B cell (primary cell): ENCODE measurements around the gene TTC34. TPM values are rescaled to one million over a fixed set of nuclear protein-coding genes. Genes with fewer than 3 reads are reported as not detected.

Source experiments
- ATAC-seq: fragments of 200-7000 bp; cut with Tn5 transposase; one replicate; pipeline ENCODE4 v1.10.0; 2021; ENCODE audit warnings: low read depth, mild to moderate bottlenecking, moderate number of reproducible peaks, moderate library complexity
- CTCF ChIA-PET: fragments of 350-600 bp; sonication (Branson Sonifier 250); formaldehyde crosslinking; loops from one replicate; lab custom pipeline; 2021; ENCODE audit warnings: antibody characterized with exemption, inconsistent platforms; lab: Charles Lee
- POLR2A ChIA-PET: fragments of 350-600 bp; sonication (Branson Sonifier 250); formaldehyde crosslinking; loops from one replicate; lab custom pipeline; 2021; ENCODE audit warnings: antibody characterized with exemption; lab: Charles Lee
- DNase-seq: peaks from one replicate; pipeline ENCODE4 v3.0.0; 2013
- H2AFZ ChIP-seq: 2 replicates; pipeline ENCODE4 v1.6.1; 2012; ENCODE audit warnings: mild to moderate bottlenecking, low read depth, low read length; ENCODE audit not compliant: insufficient read depth, poor library complexity, severe bottlenecking
- H3K27ac ChIP-seq, 2 donors: 1 replicate in 1 of 2; 2 replicates in 1 of 2; pipeline ENCODE4 v1.5.1; 2012 to 2013; ENCODE audit warnings: low read length in 2 of 2, mild to moderate bottlenecking in 2 of 2, moderate library complexity in 1 of 2
- H3K27me3 ChIP-seq, 4 experiments: fragments of 200-600 bp in 1 of 4; sonication (generic) in 1 of 4; replicated peaks in 1 of 4; 1 replicate in 2 of 4; 2 replicates in 2 of 4; pipeline versions ENCODE4 v1.6.1 to v1.7.0; 2013 to 2016; ENCODE audit warnings: low read length in 3 of 4, mild to moderate bottlenecking in 2 of 4, mixed read lengths in 1 of 4, moderate library complexity in 1 of 4; ENCODE audit not compliant: insufficient read depth in 4 of 4, control insufficient read depth in 3 of 4; ENCODE audit errors: control extremely low read depth in 1 of 4
- H3K36me3 ChIP-seq, 2 experiments: replicated peaks in 1 of 2; 1 replicate in 1 of 2; 2 replicates in 1 of 2; pipeline versions ENCODE4 v1.6.1 to v1.7.1; 2013; ENCODE audit warnings: low read length in 1 of 2; ENCODE audit not compliant: insufficient read depth in 2 of 2, control insufficient read depth in 1 of 2; ENCODE audit errors: control extremely low read depth in 1 of 2, extremely low read depth in 1 of 2
- H3K4me1 ChIP-seq, 2 donors: fragments of 200-600 bp in 1 of 2; sonication (generic) in 1 of 2; 1 replicate in 1 of 2; 2 replicates in 1 of 2; pipeline versions ENCODE4 v1.5.1 to v1.6.1; 2013 to 2017; ENCODE audit warnings: low read length in 2 of 2; ENCODE audit not compliant: control insufficient read depth in 2 of 2, insufficient read depth in 2 of 2
- H3K4me2 ChIP-seq: replicated peaks from 2 replicates; pipeline ENCODE3; 2012; ENCODE audit warnings: mild to moderate bottlenecking, low read depth, low read length; ENCODE audit not compliant: poor library complexity, severe bottlenecking
- H3K4me3 ChIP-seq, 5 experiments: fragments of 200-600 bp in 1 of 5; sonication (generic) in 1 of 5; 1 replicate in 3 of 5; 2 replicates in 2 of 5; pipeline versions ENCODE4 v1.5.1 to v1.7.0; 2011 to 2016; ENCODE audit warnings: low read length in 4 of 5, mild to moderate bottlenecking in 4 of 5, low read depth in 2 of 5, control low read depth in 1 of 5, moderate library complexity in 1 of 5; ENCODE audit not compliant: insufficient read depth in 1 of 5; ENCODE audit errors: control extremely low read depth in 1 of 5, extremely low read depth in 1 of 5
- H3K79me2 ChIP-seq: fragments of 200-600 bp; sonication (generic); one replicate; pipeline ENCODE4 v1.6.0; 2016; ENCODE audit warnings: low read length; ENCODE audit not compliant: control insufficient read depth, insufficient read depth
- H3K9ac ChIP-seq: fragments of 200-600 bp; sonication (generic); 2 replicates; pipeline ENCODE4 v1.6.1; 2017; ENCODE audit warnings: mild to moderate bottlenecking, low read length, moderate library complexity
- H3K9me3 ChIP-seq, 3 donors: one replicate each; pipeline versions ENCODE4 v1.6.1 to v1.7.1; 2013; ENCODE audit warnings: low read length in 2 of 3; ENCODE audit not compliant: control insufficient read depth in 2 of 3, insufficient read depth in 1 of 3; ENCODE audit errors: control extremely low read depth in 1 of 3
- H4K20me1 ChIP-seq: 2 replicates; pipeline ENCODE4 v1.6.0; 2012; ENCODE audit warnings: mild to moderate bottlenecking, low read length; ENCODE audit not compliant: insufficient read depth, control insufficient read depth, poor library complexity, severe bottlenecking
- H3K27ac Mint-ChIP-seq: one replicate; pipeline ENCODE4 v1.8.0; 2021; ENCODE audit warnings: mixed read lengths
- H3K27me3 Mint-ChIP-seq: one replicate; pipeline ENCODE4 v1.8.0; 2021; ENCODE audit warnings: mixed read lengths
- H3K4me1 Mint-ChIP-seq: one replicate; pipeline ENCODE4 v1.8.0; 2021; ENCODE audit warnings: mixed read lengths
- H3K4me3 Mint-ChIP-seq: one replicate; pipeline ENCODE4 v1.8.0; 2021; ENCODE audit warnings: mixed read lengths
- H3K9me3 Mint-ChIP-seq: one replicate; pipeline ENCODE4 v1.8.0; 2022; ENCODE audit warnings: mixed read lengths; ENCODE audit not compliant: insufficient read depth
- EZH2 ChIP-seq: IDR thresholded peaks from 2 replicates; pipeline ENCODE4 v1.6.1; 2012; ENCODE audit warnings: borderline replicate concordance, low read depth, mild to moderate bottlenecking, moderate library complexity, low read length; ENCODE audit not compliant: insufficient read depth, poor library complexity, severe bottlenecking
- WGBS: methylation state at CpG from one replicate; pipeline ENCODE4 v1.1.5; 2013; ENCODE audit warnings: missing lambda C conversion rate; ENCODE audit not compliant: insufficient coverage; 5-methylcytosine and 5-hydroxymethylcytosine counted together
- intact Hi-C: fragments of 100-400 bp; cut with micrococcal nuclease; formaldehyde crosslinking; loops from one replicate; pipeline ENCODE4 v1.10.0; 2022
- polyA plus RNA-seq: library from polyadenylated mRNA; depleted of rRNA; stranded (reverse); fragments of >200 nt; gene quantifications from 2 replicates; pipeline ENCODE4 v1.2.3, GENCODE V29; 2012
- total RNA-seq, 2 donors: library from RNA; stranded (reverse); fragments of 120-200 nt in 1 of 2; gene quantifications; 1 replicate in 1 of 2; 2 replicates in 1 of 2; pipeline versions ENCODE4 v1.2.3 to v1.2.4, GENCODE V29; 2013 to 2022
- TF ChIP-seq, protein P1 (sequence below): fragments of 200-600 bp; IDR thresholded peaks from one replicate; pipeline ENCODE4 v1.8.0; 2022; ENCODE audit warnings: antibody characterized with exemption, mild to moderate bottlenecking

TTC34 gene
- total and polyA plus RNA-seq, 2 donors (not counting 1 experiment from before 2014, with no cell fraction given), result 2.1 to 8.1 TPM

DNA sequence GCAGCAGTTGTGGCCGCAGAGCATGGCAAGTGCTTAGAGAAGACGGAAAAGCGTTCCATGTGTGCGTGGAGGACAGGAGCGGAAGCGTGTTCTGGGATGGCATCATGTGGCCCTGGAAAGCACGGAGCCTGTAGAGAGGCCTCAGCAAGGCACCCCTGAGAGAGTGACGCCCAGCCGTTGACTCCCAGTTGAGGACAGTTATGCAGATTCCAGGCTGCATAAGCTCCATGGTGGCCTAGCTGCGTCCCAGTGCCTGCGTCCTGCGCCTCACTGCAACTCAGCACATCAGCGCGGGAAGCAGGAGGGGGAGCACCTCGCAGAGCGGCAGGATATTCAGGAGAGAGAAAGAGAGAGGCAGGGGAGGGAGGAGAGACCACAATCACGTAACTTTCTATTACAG, 49.0 kb upstream of the TTC34 start:
- H3K27me3 Mint-ChIP-seq, result peaks cover 12% of the 10 kb centered on the region
- ChIA-PET POLR2A (no interaction called here), CTCF (no interaction called here)
- no peak overlapping the region for H3K4me2 ChIP-seq
- H3K79me2 ChIP-seq, result no peaks in the 10 kb centered on the region
- no peaks in the 10 kb centered on the region for H3K4me1 ChIP-seq
- ATAC-seq (no peak), DNase-seq (no peak)
- WGBS, result 95% methylated on average over 9 of the region's 17 CpGs
- H4K20me1 ChIP-seq, result no peaks in the 10 kb centered on the region
- H3K9me3 ChIP-seq, result no peaks in the 10 kb centered on the region
- H3K27me3 ChIP-seq, result peaks cover 0 to under 1% (median 0%) of the 10 kb centered on the region in 4 experiments
- intact Hi-C loops, result no loop called here
- H3K9me3 Mint-ChIP-seq, result no peaks in the 10 kb centered on the region
- no peak overlapping the region for H3K9ac ChIP-seq
- no peak overlapping the region for H3K4me3 Mint-ChIP-seq
- no peaks in the 10 kb centered on the region for H3K36me3 ChIP-seq
- TF ChIP-seq, protein P1, sequence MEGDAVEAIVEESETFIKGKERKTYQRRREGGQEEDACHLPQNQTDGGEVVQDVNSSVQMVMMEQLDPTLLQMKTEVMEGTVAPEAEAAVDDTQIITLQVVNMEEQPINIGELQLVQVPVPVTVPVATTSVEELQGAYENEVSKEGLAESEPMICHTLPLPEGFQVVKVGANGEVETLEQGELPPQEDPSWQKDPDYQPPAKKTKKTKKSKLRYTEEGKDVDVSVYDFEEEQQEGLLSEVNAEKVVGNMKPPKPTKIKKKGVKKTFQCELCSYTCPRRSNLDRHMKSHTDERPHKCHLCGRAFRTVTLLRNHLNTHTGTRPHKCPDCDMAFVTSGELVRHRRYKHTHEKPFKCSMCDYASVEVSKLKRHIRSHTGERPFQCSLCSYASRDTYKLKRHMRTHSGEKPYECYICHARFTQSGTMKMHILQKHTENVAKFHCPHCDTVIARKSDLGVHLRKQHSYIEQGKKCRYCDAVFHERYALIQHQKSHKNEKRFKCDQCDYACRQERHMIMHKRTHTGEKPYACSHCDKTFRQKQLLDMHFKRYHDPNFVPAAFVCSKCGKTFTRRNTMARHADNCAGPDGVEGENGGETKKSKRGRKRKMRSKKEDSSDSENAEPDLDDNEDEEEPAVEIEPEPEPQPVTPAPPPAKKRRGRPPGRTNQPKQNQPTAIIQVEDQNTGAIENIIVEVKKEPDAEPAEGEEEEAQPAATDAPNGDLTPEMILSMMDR, result no peak
- no peak for TF ChIP-seq EZH2
- no peak overlapping the region for H2AFZ ChIP-seq
- H3K27ac ChIP-seq, result no peak overlapping the region
- H3K27ac Mint-ChIP-seq, result no peak overlapping the region
- no peak overlapping the region for H3K4me3 ChIP-seq
- H3K4me1 Mint-ChIP-seq, result no peaks in the 10 kb centered on the region

DNA sequence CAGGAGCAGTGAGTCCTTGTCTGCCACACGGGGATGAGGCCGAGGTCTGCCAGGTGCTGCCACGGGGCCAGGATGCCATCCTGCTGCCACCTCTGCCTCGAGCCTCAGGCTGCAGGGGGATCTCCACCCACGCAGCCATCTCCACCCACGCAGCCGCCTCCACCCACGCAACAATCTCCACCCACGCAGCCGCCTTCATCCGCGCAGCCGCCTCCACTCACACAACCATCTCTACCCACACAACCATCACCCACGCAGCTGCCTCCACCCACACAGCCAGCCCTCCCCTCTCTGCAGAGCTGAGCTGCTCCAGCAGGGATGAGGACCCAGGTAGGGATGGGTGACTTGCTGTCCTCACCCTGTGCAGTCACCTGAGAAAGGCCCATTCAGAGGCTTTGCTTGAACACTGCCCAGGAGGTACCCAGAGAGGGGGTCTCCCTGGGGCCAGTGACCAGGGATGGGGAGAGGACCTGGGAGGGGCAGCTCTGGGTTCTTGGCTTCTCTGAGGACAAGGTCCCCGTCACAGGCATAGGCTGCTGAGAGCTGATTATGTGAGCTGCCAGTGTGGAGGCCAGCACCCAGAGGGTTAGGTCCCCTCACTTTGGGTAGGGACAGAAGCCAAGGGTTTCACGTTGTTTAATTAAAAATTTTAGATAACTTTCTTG, 46.6 kb upstream of the TTC34 start:
- no peak overlapping the region for H3K4me3 Mint-ChIP-seq
- ATAC-seq, result no peak

More for the DNA sequence above, 46.6 kb upstream of the TTC34 start:
- peaks cover 21% of the 10 kb centered on the region for H3K27me3 Mint-ChIP-seq
- ChIA-PET POLR2A (no interaction called here), CTCF (interaction anchor here (0.6 kb wide), 1 partner anchor 577 kb away, joined by 3 read pairs; no protein-coding TSS in a partner anchor)
- WGBS, result 86% methylated on average over 13 of the region's 16 CpGs
- no peaks in the 10 kb centered on the region for H3K4me1 ChIP-seq
- no peak overlapping the region for H3K27ac Mint-ChIP-seq
- H3K9me3 ChIP-seq, result peaks cover 0 to 8% (median 0%) of the 10 kb centered on the region in 3 donors
- intact Hi-C loops, result no loop called here
- H3K9ac ChIP-seq, result no peak overlapping the region
- H3K4me2 ChIP-seq, result no peak overlapping the region
- no peak for DNase-seq
- peaks cover 0 to 3% (median 1%) of the 10 kb centered on the region in 4 experiments for H3K27me3 ChIP-seq
- no peak overlapping the region for H3K4me3 ChIP-seq
- no peaks in the 10 kb centered on the region for H3K36me3 ChIP-seq
- no peak overlapping the region for H3K27ac ChIP-seq
- H2AFZ ChIP-seq, result no peak overlapping the region
- H4K20me1 ChIP-seq, result no peaks in the 10 kb centered on the region
- peaks cover 7% of the 10 kb centered on the region for H3K9me3 Mint-ChIP-seq
- no peaks in the 10 kb centered on the region for H3K4me1 Mint-ChIP-seq
- H3K79me2 ChIP-seq, result no peaks in the 10 kb centered on the region
- no peak for TF ChIP-seq EZH2
- TF ChIP-seq, protein P1, result no peak
